GM23248 (cell line): ENCODE results near the gene RYR3. TPM values are rescaled to one million over a fixed set of nuclear protein-coding genes. Genes with fewer than 3 reads are reported as not detected.
"Not testable (repeated sequence)": the region's sequence is repeated elsewhere in the genome, so short reads cannot be mapped to it uniquely, and the experiment has no call there.

Experiments used
- DNase-seq: peaks from one replicate; pipeline ENCODE4 v3.0.0-alpha.2; 2015
- H2AFZ ChIP-seq: fragments of 200-600 bp; sonication (generic); 2 replicates; pipeline ENCODE4 v1.6.1; 2016; ENCODE audit warnings: antibody characterized with exemption
- H3F3A ChIP-seq: fragments of 200-600 bp; sonication (generic); 2 replicates; pipeline ENCODE4 v1.6.1; 2016; ENCODE audit warnings: mild to moderate bottlenecking, antibody characterized with exemption, mixed run types; ENCODE audit not compliant: insufficient read depth
- H3K27ac ChIP-seq: fragments of 200-600 bp; sonication (generic); 2 replicates; pipeline ENCODE4 v1.5.1; 2016; ENCODE audit warnings: mild to moderate bottlenecking
- H3K27me3 ChIP-seq: fragments of 200-600 bp; sonication (generic); replicated peaks from 2 replicates; pipeline ENCODE4 v1.6.1; 2016; ENCODE audit warnings: mild to moderate bottlenecking; ENCODE audit not compliant: insufficient read depth
- H3K36me3 ChIP-seq: fragments of 200-600 bp; sonication (generic); 2 replicates; pipeline ENCODE4 v1.6.1; 2016; ENCODE audit warnings: low read depth, mild to moderate bottlenecking
- H3K4me1 ChIP-seq: fragments of 200-600 bp; sonication (generic); 2 replicates; pipeline ENCODE4 v1.6.1; 2016; ENCODE audit warnings: mild to moderate bottlenecking; ENCODE audit not compliant: insufficient read depth
- H3K4me2 ChIP-seq: fragments of 200-600 bp; sonication (generic); one replicate; pipeline ENCODE4 v1.6.1; 2016; ENCODE audit warnings: mild to moderate bottlenecking; ENCODE audit not compliant: unreplicated experiment
- H3K4me3 ChIP-seq: fragments of 200-600 bp; sonication (generic); 2 replicates; pipeline ENCODE4 v1.5.1; 2016; ENCODE audit warnings: mild to moderate bottlenecking
- H3K79me2 ChIP-seq: fragments of 200-600 bp; sonication (generic); 2 replicates; pipeline ENCODE4 v1.6.1; 2016; ENCODE audit warnings: mild to moderate bottlenecking; ENCODE audit not compliant: insufficient read depth
- H3K9ac ChIP-seq: fragments of 200-600 bp; sonication (generic); 2 replicates; pipeline ENCODE4 v1.6.1; 2016; ENCODE audit warnings: mild to moderate bottlenecking
- H3K9me2 ChIP-seq: fragments of 200-600 bp; sonication (generic); 2 replicates; pipeline ENCODE4 v1.6.1; 2016; ENCODE audit warnings: mixed run types, mild to moderate bottlenecking, moderate library complexity; ENCODE audit not compliant: insufficient read depth
- H3K9me3 ChIP-seq: fragments of 200-600 bp; sonication (generic); one replicate; pipeline ENCODE4 v1.6.1; 2017; ENCODE audit warnings: low read depth
- H4K20me1 ChIP-seq: fragments of 200-600 bp; sonication (generic); 2 replicates; pipeline ENCODE4 v1.6.0; 2016; ENCODE audit not compliant: insufficient read depth
- EZH2 ChIP-seq: fragments of 200-600 bp; sonication (generic); IDR thresholded peaks from 2 replicates; pipeline ENCODE4 v1.6.1; 2018; ENCODE audit warnings: antibody characterized with exemption, mild to moderate bottlenecking; ENCODE audit not compliant: insufficient read depth, poor library complexity, severe bottlenecking
- EZH2phosphoT487 ChIP-seq: fragments of 200-600 bp; sonication (generic); IDR thresholded peaks from 2 replicates; pipeline ENCODE4 v1.6.1; 2018; ENCODE audit warnings: antibody characterized with exemption, moderate library complexity, mild to moderate bottlenecking, low read depth; ENCODE audit not compliant: insufficient read depth
- WGBS, 2 experiments: methylation state at CpG; one replicate each; pipeline ENCODE4 v1.1.6; 2015 to 2017; ENCODE audit warnings: low lambda C conversion rate in 2 of 2, low coverage in 1 of 2; ENCODE audit errors: missing lambda C conversion rate in 2 of 2; 5-methylcytosine and 5-hydroxymethylcytosine counted together
- in situ Hi-C: fragments of 300-500 bp; cut with MboI; formaldehyde crosslinking; loops from 2 replicates; pipeline ENCODE4 v1.15.0; 2020
- polyA plus RNA-seq: library from polyadenylated mRNA; unstranded; fragments of >200 nt; fragmentation: Nextera tagmentation; extraction: Ambion mirVana; gene quantifications from 2 replicates; pipeline ENCODE4 v1.2.1, GENCODE V29; 2016
- total RNA-seq: library from RNA; depleted of rRNA; stranded (reverse); fragments of >200 nt; shearing (Covaris generic); gene quantifications from 2 replicates; pipeline ENCODE4 v1.2.3, GENCODE V29; 2014

RYR3 gene
- total and polyA plus RNA-seq, 2 experiments from 2014 or later = 0.26 TPM; not detected in 1

- in situ Hi-C loops = no loop called here
- 11 to 27% methylated on average over 1 of the region's 1 CpG for WGBS, 2 experiments
- no peaks in the 10 kb centered on the region for H4K20me1 ChIP-seq
- H3K9me3 ChIP-seq = no peaks in the 10 kb centered on the region
- H3K9ac ChIP-seq = no peak overlapping the region
- no peak overlapping the region for H3K27ac ChIP-seq
- no peak overlapping the region for H3K4me2 ChIP-seq
- H3K79me2 ChIP-seq = no peaks in the 10 kb centered on the region
- no peak overlapping the region for H2AFZ ChIP-seq
- DNase-seq = no peak
- no peak for TF ChIP-seq EZH2phosphoT487
- TF ChIP-seq EZH2 = no peak
- peaks cover 3% of the 10 kb centered on the region for H3K27me3 ChIP-seq
- no peaks in the 10 kb centered on the region for H3K36me3 ChIP-seq
- H3K4me1 ChIP-seq = no peaks in the 10 kb centered on the region
- H3F3A ChIP-seq = no peaks in the 10 kb centered on the region
- no peak overlapping the region for H3K4me3 ChIP-seq
- H3K9me2 ChIP-seq = no peaks in the 10 kb centered on the region
Measured at GRCh38 chr15:33569036-33569435, 258.3 kb downstream of the RYR3 start.

GRCh38 chr15:33577911-33578310 lies 267.1 kb downstream of the RYR3 start:
- H3K4me3 ChIP-seq, H3K36me3 ChIP-seq, DNase-seq, H3K9ac ChIP-seq, H3K27ac ChIP-seq, in situ Hi-C loops, H3K9me3 ChIP-seq, H3K4me2 ChIP-seq, H2AFZ ChIP-seq, H3F3A ChIP-seq, H4K20me1 ChIP-seq, H3K4me1 ChIP-seq, H3K9me2 ChIP-seq, H3K27me3 ChIP-seq, H3K79me2 ChIP-seq: not testable (repeated sequence)
- WGBS, 2 experiments = 9% methylated on average over 2 of the region's 2 CpGs

GRCh38 chr15:33580526-33580925 lies 269.8 kb downstream of the RYR3 start:
- no peak overlapping the region for H3K27ac ChIP-seq
- no peaks in the 10 kb centered on the region for H3K79me2 ChIP-seq
- TF ChIP-seq EZH2phosphoT487 = no peak
- no peak for TF ChIP-seq EZH2
- no peak overlapping the region for H2AFZ ChIP-seq
- WGBS, 2 experiments = 32 to 42% methylated on average over 2 of the region's 2 CpGs
- H3K4me3 ChIP-seq = no peak overlapping the region
- no peaks in the 10 kb centered on the region; the same call in 1 of the 2 replicates for H3K27me3 ChIP-seq
- H3K9me2 ChIP-seq = no peaks in the 10 kb centered on the region
- H3F3A ChIP-seq = no peaks in the 10 kb centered on the region
- no peaks in the 10 kb centered on the region for H3K36me3 ChIP-seq
- in situ Hi-C loops = no loop called here
- peak; percentile 7 for DNase-seq
- no peak overlapping the region for H3K9ac ChIP-seq
- H3K4me2 ChIP-seq = no peak overlapping the region
- no peaks in the 10 kb centered on the region for H4K20me1 ChIP-seq
- H3K9me3 ChIP-seq = no peaks in the 10 kb centered on the region
- H3K4me1 ChIP-seq = no peaks in the 10 kb centered on the region

- no peak overlapping the region for H3K9ac ChIP-seq
- 20 to 26% methylated on average over 3 of the region's 3 CpGs for WGBS, 2 experiments
- peak; percentile 73 for DNase-seq
Measured at GRCh38 chr15:33581032-33581431, 270.3 kb downstream of the RYR3 start.

GRCh38 chr15:33584797-33585196 lies 274.0 kb downstream of the RYR3 start:
- no peak overlapping the region for H3K27ac ChIP-seq
- no peak overlapping the region for H3K4me2 ChIP-seq
- no peak overlapping the region for H3K4me3 ChIP-seq
- H3K4me1 ChIP-seq = peaks cover 7% of the 10 kb centered on the region; the same call in 1 of the 2 replicates
- no peaks in the 10 kb centered on the region for H3K27me3 ChIP-seq
- H3K9me3 ChIP-seq = no peaks in the 10 kb centered on the region
- no peak overlapping the region for H2AFZ ChIP-seq
- 33 to 36% methylated on average over 8 of the region's 8 CpGs for WGBS, 2 experiments
- peaks cover 16% of the 10 kb centered on the region; the same call in 1 of the 2 replicates for H3F3A ChIP-seq
- in situ Hi-C loops = no loop called here
- TF ChIP-seq EZH2phosphoT487 (no peak), EZH2 (no peak)
- no peaks in the 10 kb centered on the region for H3K79me2 ChIP-seq
- H4K20me1 ChIP-seq = no peaks in the 10 kb centered on the region
- DNase-seq = peak; percentile 83
- H3K9me2 ChIP-seq = no peaks in the 10 kb centered on the region
- no peak overlapping the region for H3K9ac ChIP-seq
- H3K36me3 ChIP-seq = no peaks in the 10 kb centered on the region

More at GRCh38 chr15:33581032-33581431, 270.3 kb downstream of the RYR3 start:
- H3K27ac ChIP-seq = no peak overlapping the region
- H3K9me2 ChIP-seq = no peaks in the 10 kb centered on the region
- H3K27me3 ChIP-seq = no peaks in the 10 kb centered on the region; the same call in 1 of the 2 replicates
- H3K4me3 ChIP-seq = no peak overlapping the region
- TF ChIP-seq EZH2phosphoT487 (no peak), EZH2 (no peak)
- H3K4me2 ChIP-seq = no peak overlapping the region
- H3F3A ChIP-seq = no peaks in the 10 kb centered on the region
- no peaks in the 10 kb centered on the region for H3K79me2 ChIP-seq
- no peaks in the 10 kb centered on the region for H3K9me3 ChIP-seq
- H2AFZ ChIP-seq = no peak overlapping the region
- H4K20me1 ChIP-seq = no peaks in the 10 kb centered on the region
- H3K36me3 ChIP-seq = no peaks in the 10 kb centered on the region
- no peaks in the 10 kb centered on the region for H3K4me1 ChIP-seq
- in situ Hi-C loops = no loop called here
